Thyroid gland (tissue), 4 donors: Measurements from ENCODE around the gene DNM2. TPM values are rescaled to one million over a fixed set of nuclear protein-coding genes. Genes with fewer than 3 reads are reported as not detected.

Experiments used
- DNase-seq, 2 donors: peaks; one replicate each; pipeline ENCODE4 v3.0.0-alpha.2; 2019
- H3K27ac ChIP-seq, 3 donors: fragments of 200-600 bp; sonication (generic); 1 replicate in 2 of 3; 2 replicates in 1 of 3; pipeline ENCODE4 v1.5.1; 2016 to 2019; ENCODE audit warnings: mild to moderate bottlenecking in 1 of 3, moderate library complexity in 1 of 3
- H3K27me3 ChIP-seq: fragments of 200-600 bp; sonication (generic); one replicate; pipeline ENCODE4 v1.5.1; 2019
- H3K36me3 ChIP-seq, 2 donors: fragments of 200-600 bp; sonication (generic); one replicate each; pipeline ENCODE4 v1.5.1; 2016 to 2019
- H3K4me1 ChIP-seq, 2 donors: fragments of 200-600 bp; sonication (generic); one replicate each; pipeline ENCODE4 v1.5.1; 2017 to 2019
- H3K4me3 ChIP-seq, 3 donors: fragments of 200-600 bp; sonication (generic); replicated peaks in 1 of 3; 1 replicate in 2 of 3; 2 replicates in 1 of 3; pipeline ENCODE4 v1.5.1; 2016; ENCODE audit warnings: mild to moderate bottlenecking in 1 of 3
- H3K9me3 ChIP-seq: fragments of 200-600 bp; sonication (generic); one replicate; pipeline ENCODE4 v1.5.1; 2017
- POLR2A ChIP-seq, 2 donors: fragments of 450-650 bp; IDR thresholded peaks; one replicate each; pipeline ENCODE4 v1.6.1; 2017; ENCODE audit warnings: antibody characterized with exemption in 2 of 2, mild to moderate bottlenecking in 2 of 2, moderate library complexity in 1 of 2
- WGBS, 2 donors: methylation state at CpG; one replicate each; pipeline ENCODE4 v1.1.5; 2017; 5-methylcytosine and 5-hydroxymethylcytosine counted together
- intact Hi-C: fragments of 100-400 bp; cut with DNase I; formaldehyde crosslinking; loops from one replicate; pipeline ENCODE4 v1.15.1; 2023
- total RNA-seq, 4 donors: library from RNA; depleted of rRNA; stranded (reverse); fragments of >200 nt; gene quantifications; one replicate each; pipeline ENCODE4 v1.2.3, GENCODE V29; 2016
- TF ChIP-seq, protein P1 (sequence below), 6 experiments: fragments of 200-600 bp in 3 of 6; fragments of 450-650 bp in 3 of 6; sonication (generic) in 3 of 6; IDR thresholded peaks; one replicate each; pipeline ENCODE4 v1.5.1; 2016 to 2019; ENCODE audit warnings: antibody characterized with exemption in 6 of 6, mild to moderate bottlenecking in 2 of 6, inconsistent platforms in 1 of 6, moderate library complexity in 1 of 6

The DNM2 gene
- total RNA-seq, 4 donors from 2014 or later = 95.1 to 155 (median 120) TPM

DNA sequence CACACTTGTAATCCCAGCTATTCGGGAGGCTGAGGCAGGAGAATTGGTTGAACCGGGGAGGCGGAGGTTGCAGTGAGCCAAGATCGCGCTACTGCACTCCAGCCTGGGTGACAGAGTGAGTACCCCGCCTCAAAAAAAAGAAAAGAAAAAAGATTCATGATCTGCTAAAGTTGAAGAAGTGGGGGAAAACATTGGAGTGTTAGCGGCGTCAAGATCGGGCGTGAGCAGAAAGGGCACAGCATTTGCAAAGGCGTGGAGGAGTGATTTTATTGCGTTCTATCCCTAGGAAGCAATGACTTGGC, 874 bp upstream of the DNM2 start:
- peak overlapping the region in 1 of 3 donors; percentile 50 for H3K27ac ChIP-seq
- TF ChIP-seq, protein P1, sequence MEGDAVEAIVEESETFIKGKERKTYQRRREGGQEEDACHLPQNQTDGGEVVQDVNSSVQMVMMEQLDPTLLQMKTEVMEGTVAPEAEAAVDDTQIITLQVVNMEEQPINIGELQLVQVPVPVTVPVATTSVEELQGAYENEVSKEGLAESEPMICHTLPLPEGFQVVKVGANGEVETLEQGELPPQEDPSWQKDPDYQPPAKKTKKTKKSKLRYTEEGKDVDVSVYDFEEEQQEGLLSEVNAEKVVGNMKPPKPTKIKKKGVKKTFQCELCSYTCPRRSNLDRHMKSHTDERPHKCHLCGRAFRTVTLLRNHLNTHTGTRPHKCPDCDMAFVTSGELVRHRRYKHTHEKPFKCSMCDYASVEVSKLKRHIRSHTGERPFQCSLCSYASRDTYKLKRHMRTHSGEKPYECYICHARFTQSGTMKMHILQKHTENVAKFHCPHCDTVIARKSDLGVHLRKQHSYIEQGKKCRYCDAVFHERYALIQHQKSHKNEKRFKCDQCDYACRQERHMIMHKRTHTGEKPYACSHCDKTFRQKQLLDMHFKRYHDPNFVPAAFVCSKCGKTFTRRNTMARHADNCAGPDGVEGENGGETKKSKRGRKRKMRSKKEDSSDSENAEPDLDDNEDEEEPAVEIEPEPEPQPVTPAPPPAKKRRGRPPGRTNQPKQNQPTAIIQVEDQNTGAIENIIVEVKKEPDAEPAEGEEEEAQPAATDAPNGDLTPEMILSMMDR (IDR thresholded peaks at IDR 0.05) = no peak
- no peak for TF ChIP-seq POLR2A (IDR thresholded peaks at IDR 0.05)
- intact Hi-C loops = loop anchor here (5.0 kb wide), 2 partner anchors 50 to 145 kb away; no protein-coding TSS in a partner anchor
- H3K4me3 ChIP-seq = no peak overlapping the region
- H3K27me3 ChIP-seq = no peaks in the 10 kb centered on the region
- H3K9me3 ChIP-seq = no peaks in the 10 kb centered on the region
- DNase-seq = no peak
- 28 to 33% methylated on average over 12 of the region's 12 CpGs for WGBS, 2 donors
- no peaks in the 10 kb centered on the region for H3K36me3 ChIP-seq
- H3K4me1 ChIP-seq = peaks cover 30 to 37% of the 10 kb centered on the region in 2 donors

DNA sequence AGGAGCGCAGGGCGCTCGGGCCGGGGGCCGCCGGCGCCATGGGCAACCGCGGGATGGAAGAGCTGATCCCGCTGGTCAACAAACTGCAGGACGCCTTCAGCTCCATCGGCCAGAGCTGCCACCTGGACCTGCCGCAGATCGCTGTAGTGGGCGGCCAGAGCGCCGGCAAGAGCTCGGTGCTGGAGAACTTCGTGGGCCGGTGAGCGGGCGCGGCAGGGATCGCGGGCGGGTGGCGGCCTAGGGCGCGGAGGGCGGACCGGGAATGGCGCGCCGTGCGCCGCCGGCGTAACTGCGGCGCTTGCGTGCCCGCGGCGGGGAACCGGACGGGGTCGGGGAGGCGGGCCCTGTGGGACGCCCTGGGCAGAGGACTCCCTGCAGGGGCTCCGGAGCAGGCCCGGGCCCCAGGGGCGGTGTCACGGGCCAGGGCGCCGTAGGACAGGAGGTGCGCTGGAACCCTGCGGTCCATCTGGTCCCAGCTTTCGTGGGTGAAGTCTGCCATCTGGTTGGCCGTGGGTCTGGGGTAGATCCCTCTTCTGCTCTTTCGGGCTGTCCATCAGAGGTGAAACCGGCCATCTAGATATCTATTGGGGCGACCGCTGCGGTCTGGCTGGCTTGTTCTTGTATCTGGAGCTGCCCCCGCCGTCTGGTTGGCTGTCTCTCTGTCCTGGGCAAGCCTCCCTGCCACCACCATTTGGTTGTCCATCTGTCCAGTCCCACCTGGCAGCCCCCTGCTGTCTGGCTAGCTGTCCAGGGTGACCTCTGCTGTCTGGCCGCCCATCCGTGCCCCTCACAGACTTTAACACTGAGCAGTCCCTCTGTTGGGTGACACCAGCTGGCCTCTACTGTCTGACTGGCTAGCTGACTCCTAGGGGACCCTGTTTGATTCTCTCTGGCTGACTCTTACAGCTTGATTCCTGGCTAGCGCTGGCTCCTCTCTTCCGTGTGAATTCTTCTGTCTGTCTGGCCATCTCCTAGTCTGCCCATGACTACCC, 622 bp downstream of the DNM2 start:
- Histone ChIP-seq H3K27me3 (no peaks in the 10 kb centered on the region), H3K27ac (peak overlapping the region; percentile 78 to 87 (median 79)), H3K4me1 (peaks cover 23% of the 10 kb centered on the region in 2 donors), H3K4me3 (peak overlapping the region; percentile 88 to 99 (median 95)), H3K36me3 (no peaks in the 10 kb centered on the region), H3K9me3 (no peaks in the 10 kb centered on the region)
- 0 to 2% methylated on average over 12 to 17 of the region's 70 CpGs for WGBS, 2 donors
- intact Hi-C loops = loop anchor here (5.0 kb wide), 2 partner anchors 49 to 144 kb away; no protein-coding TSS in a partner anchor
- TF ChIP-seq POLR2A (IDR thresholded peaks at IDR 0.05) = no peak
- TF ChIP-seq, protein P1 (IDR thresholded peaks at IDR 0.05) = no peak
- DNase-seq = peak; percentile 50

DNA sequence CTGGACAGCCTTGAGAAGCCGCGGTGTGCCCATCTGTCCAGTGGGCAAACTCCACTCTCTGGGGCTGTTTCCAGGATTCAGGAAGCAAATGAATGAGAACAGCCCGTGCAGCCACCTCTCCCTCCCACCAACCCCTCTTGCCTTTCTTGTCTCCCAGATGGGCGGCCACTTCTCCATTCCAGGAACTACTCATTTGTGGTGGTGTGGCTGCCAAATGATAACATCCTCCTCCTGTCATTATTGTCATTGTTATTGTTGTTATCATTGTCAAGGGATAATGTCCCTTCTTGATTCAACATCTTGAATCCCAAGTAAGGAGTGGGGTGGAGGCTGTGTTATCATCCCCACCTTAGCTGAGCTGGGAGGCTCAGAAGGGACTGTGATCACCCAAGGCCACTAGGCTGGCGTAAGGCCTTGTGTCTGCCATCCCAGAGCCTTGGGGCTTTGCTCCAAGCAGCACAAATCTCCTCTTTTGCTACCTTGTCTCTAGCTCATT, 1.6 kb downstream of the DNM2 start:
- 37 to 61% methylated on average over 3 to 5 of the region's 5 CpGs for WGBS, 2 donors
- H3K4me3 ChIP-seq = peak overlapping the region in 1 of 3 donors; percentile 99

DNA sequence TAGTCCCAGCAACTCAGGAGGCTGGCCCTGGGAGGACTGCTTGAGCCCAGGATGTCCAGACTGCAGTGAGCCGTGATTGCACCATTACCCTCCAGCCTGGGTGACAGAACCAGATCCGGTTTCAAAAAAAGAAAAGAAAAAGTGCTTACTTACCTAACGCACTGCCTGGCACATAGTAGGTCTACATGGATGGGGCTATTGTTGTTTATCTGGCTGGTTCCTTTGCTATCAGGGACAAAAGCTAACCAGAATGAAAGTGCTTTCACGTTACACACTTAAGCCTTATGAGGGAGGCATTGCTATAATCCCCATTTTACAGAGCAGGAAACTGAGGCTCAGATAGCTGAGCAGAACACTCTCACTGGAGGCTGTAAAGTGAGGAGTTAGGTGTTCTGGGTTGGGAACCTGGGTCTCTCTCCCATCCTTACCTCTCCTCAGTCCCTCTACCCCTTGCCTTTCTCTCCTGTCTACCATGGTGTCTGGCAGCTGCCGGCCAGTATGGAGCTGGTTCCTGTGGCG, 2.8 kb downstream of the DNM2 start:
- WGBS, 2 donors = 76 to 90% methylated on average over 6 of the region's 6 CpGs
- intact Hi-C loops = no loop called here
- TF ChIP-seq POLR2A (IDR thresholded peaks at IDR 0.05) = no peak
- TF ChIP-seq, protein P1 (IDR thresholded peaks at IDR 0.05) = no peak
- H3K36me3 ChIP-seq = no peaks in the 10 kb centered on the region
- no peak overlapping the region for H3K27ac ChIP-seq
- no peak for DNase-seq
- H3K27me3 ChIP-seq = no peaks in the 10 kb centered on the region
- H3K4me1 ChIP-seq = peaks cover 23 to 30% of the 10 kb centered on the region in 2 donors
- no peak overlapping the region for H3K4me3 ChIP-seq
- H3K9me3 ChIP-seq = no peaks in the 10 kb centered on the region

More for the DNA sequence above, 1.6 kb downstream of the DNM2 start:
- DNase-seq = no peak
- Histone ChIP-seq H3K27me3 (no peaks in the 10 kb centered on the region), H3K36me3 (no peaks in the 10 kb centered on the region), H3K9me3 (no peaks in the 10 kb centered on the region), H3K27ac (peak overlapping the region in 2 of 3 donors; percentile 78 to 87), H3K4me1 (peaks cover 23 to 27% of the 10 kb centered on the region in 2 donors)
- TF ChIP-seq POLR2A (IDR thresholded peaks at IDR 0.05) = no peak
- TF ChIP-seq, protein P1 (IDR thresholded peaks at IDR 0.05) = no peak
- intact Hi-C loops = loop anchor here (5.0 kb wide), 2 partner anchors 48 to 143 kb away; no protein-coding TSS in a partner anchor
